ENCODE data around the gene TUBB6.

DNA sequence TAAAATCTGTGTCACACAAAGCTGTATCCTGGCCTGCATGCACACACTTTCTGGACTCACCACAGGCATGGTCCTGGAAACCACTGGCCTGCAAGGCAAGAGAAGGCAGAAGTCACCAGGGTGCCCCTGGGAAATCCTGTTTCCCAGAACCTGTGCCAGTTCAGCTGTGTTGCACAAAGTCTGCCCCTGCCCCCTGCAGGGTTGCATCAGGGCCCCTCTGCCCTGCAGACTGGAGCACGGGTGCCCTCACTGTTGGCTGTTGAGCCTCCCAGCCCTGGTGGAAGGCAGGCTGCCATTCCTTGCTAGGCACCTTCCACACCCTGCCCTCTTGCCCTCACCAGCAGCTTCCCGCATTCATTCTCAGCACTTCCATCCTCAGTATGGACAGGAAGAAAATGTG lies 18.0 kb upstream of the TUBB6 start:
- TF ChIP-seq GATA2 (IDR thresholded peaks at IDR 0.05; ENCODE audit: low read depth, low read length) (no peak), GATA3 (IDR thresholded peaks at IDR 0.05; ENCODE audit: low read depth, low read length) (no peak)

Data from SH-SY5Y (cell line).